NK-92 (cell line): ENCODE results near the gene ZDHHC14.

ENCODE experiments used
- DNase-seq: peaks from one replicate; lab custom pipeline; 2025; ENCODE audit not compliant: unreplicated experiment; lab: John Stamatoyannopoulos, UW

ZDHHC14 gene

GRCh38 chr6:157638779-157639178 is 257.8 kb downstream of the ZDHHC14 start:
- DNase-seq = no peak

- no peak for DNase-seq
These were observed 259.9 kb downstream of the ZDHHC14 start for GRCh38 chr6:157640746-157641451.

GRCh38 chr6:157641837-157642236 is 260.8 kb downstream of the ZDHHC14 start:
- DNase-seq = no peak

GRCh38 chr6:157642736-157643135 is 261.7 kb downstream of the ZDHHC14 start:
- no peak for DNase-seq

GRCh38 chr6:157644043-157644810 is 263.2 kb downstream of the ZDHHC14 start:
- DNase-seq = no peak

- no peak for DNase-seq
These were observed 264.3 kb downstream of the ZDHHC14 start for GRCh38 chr6:157645201-157645795.

GRCh38 chr6:157646012-157646411 is 265.0 kb downstream of the ZDHHC14 start:
- DNase-seq = no peak

- DNase-seq = no peak
These were observed 266.4 kb downstream of the ZDHHC14 start for GRCh38 chr6:157647261-157647915.

- DNase-seq = no peak
These were observed 267.6 kb downstream of the ZDHHC14 start for GRCh38 chr6:157648561-157648960.

GRCh38 chr6:157649311-157650260 is 268.6 kb downstream of the ZDHHC14 start:
- DNase-seq = no peak

GRCh38 chr6:157650261-157650640 is 269.3 kb downstream of the ZDHHC14 start:
- no peak for DNase-seq

- DNase-seq = no peak
These were observed 269.8 kb downstream of the ZDHHC14 start for GRCh38 chr6:157650801-157651200.

- DNase-seq = no peak
These were observed 270.9 kb downstream of the ZDHHC14 start for GRCh38 chr6:157651731-157652490.

GRCh38 chr6:157652601-157653363 is 271.8 kb downstream of the ZDHHC14 start:
- DNase-seq = no peak

GRCh38 chr6:157653521-157653920 is 272.5 kb downstream of the ZDHHC14 start:
- no peak for DNase-seq

- no peak for DNase-seq
These were observed 274.1 kb downstream of the ZDHHC14 start for GRCh38 chr6:157655139-157655538.

GRCh38 chr6:157656437-157656997 is 275.5 kb downstream of the ZDHHC14 start:
- DNase-seq = no peak

- no peak for DNase-seq
These were observed 276.8 kb downstream of the ZDHHC14 start for GRCh38 chr6:157657754-157658153.

GRCh38 chr6:157658301-157658700 is 277.3 kb downstream of the ZDHHC14 start:
- DNase-seq = no peak
